ACHN (cell line): ENCODE measurements around the gene TREH.
A peak's percentile ranks its signal among the peaks of the same experiment; 100 is the strongest.
"Not testable (repeated sequence)": the region's sequence is repeated elsewhere in the genome, so short reads cannot be mapped to it uniquely, and the experiment has no call there.

Experiments used
- DNase-seq: peaks from one replicate; pipeline ENCODE4 v3.0.0-alpha.2; 2015
- in situ Hi-C: cut with HindIII; loops from 2 replicates; pipeline ENCODE4 v1.10.0; 2017; ENCODE audit warnings: low sequenced_read_pairs, low pct_ligation_motif_present, low pct_unique_long_range_greater_than_20kb

TREH gene

GRCh38 chr11:118699506-118700220 lies 20.2 kb upstream of the TREH start:
- DNase-seq: no peak
- in situ Hi-C loops: no loop called here

- in situ Hi-C loops: no loop called here
- DNase-seq: no peak
These were observed 17.9 kb upstream of the TREH start for GRCh38 chr11:118697346-118697745.

GRCh38 chr11:118696673-118697226 lies 17.3 kb upstream of the TREH start:
- in situ Hi-C loops: no loop called here
- DNase-seq: no peak

GRCh38 chr11:118694771-118695170 lies 15.3 kb upstream of the TREH start:
- no peak for DNase-seq
- in situ Hi-C loops: no loop called here

GRCh38 chr11:118694185-118694584 lies 14.7 kb upstream of the TREH start:
- no peak for DNase-seq
- in situ Hi-C loops: no loop called here

- in situ Hi-C loops: no loop called here
These were observed 12.7 kb upstream of the TREH start for GRCh38 chr11:118691926-118692830.

GRCh38 chr11:118690553-118691304 lies 11.3 kb upstream of the TREH start:
- no peak for DNase-seq

More at GRCh38 chr11:118691926-118692830, 12.7 kb upstream of the TREH start:
- DNase-seq: no peak

GRCh38 chr11:118689852-118690552 lies 10.6 kb upstream of the TREH start:
- peak; percentile 91 for DNase-seq
- in situ Hi-C loops: no loop called here

More at GRCh38 chr11:118690553-118691304, 11.3 kb upstream of the TREH start:
- in situ Hi-C loops: no loop called here

- in situ Hi-C loops: no loop called here
- no peak for DNase-seq
These were observed 10.0 kb upstream of the TREH start for GRCh38 chr11:118689503-118689851.

GRCh38 chr11:118688851-118689502 lies 9.5 kb upstream of the TREH start:
- in situ Hi-C loops: no loop called here
- no peak for DNase-seq

- DNase-seq, in situ Hi-C loops: not testable (repeated sequence)
These were observed 8.9 kb upstream of the TREH start for GRCh38 chr11:118688339-118688738.

GRCh38 chr11:118687906-118688305 lies 8.5 kb upstream of the TREH start:
- no peak for DNase-seq
- in situ Hi-C loops: no loop called here

GRCh38 chr11:118684187-118684586 lies 4.7 kb upstream of the TREH start:
- in situ Hi-C loops: no loop called here
- DNase-seq: no peak

- in situ Hi-C loops, DNase-seq: not testable (repeated sequence)
These were observed 3.5 kb upstream of the TREH start for GRCh38 chr11:118682939-118683338.

- in situ Hi-C loops: no loop called here
- DNase-seq: no peak
These were observed 2.9 kb upstream of the TREH start for GRCh38 chr11:118682372-118682771.

GRCh38 chr11:118678908-118679307 lies 542 bp downstream of the TREH start:
- DNase-seq, in situ Hi-C loops: not testable (repeated sequence)

GRCh38 chr11:118677977-118678376 lies 1.5 kb downstream of the TREH start:
- no peak for DNase-seq
- in situ Hi-C loops: no loop called here

- in situ Hi-C loops: no loop called here
- no peak for DNase-seq
These were observed 5.4 kb downstream of the TREH start for GRCh38 chr11:118674082-118674435.
